ENCODE data around the gene ARL3. TPM values are rescaled to one million over a fixed set of nuclear protein-coding genes. Genes with fewer than 3 reads are reported as not detected.

ARL3 gene
- total and polyA plus RNA-seq, 4 experiments from 2014 or later, result 3.7 to 7.3 (median 4.9) TPM

- no peak for DNase-seq
- Histone ChIP-seq H3K9me3 (ENCODE audit: control insufficient read depth in 1 of 2, low read length in 2 of 2) (no peaks in the 10 kb centered on the region), H3K36me3 (ENCODE audit: insufficient read depth, low read length) (peaks cover 29% of the 10 kb centered on the region), H3K4me1 (ENCODE audit: insufficient read depth, low read length) (peaks cover 45% of the 10 kb centered on the region), H3K27me3 (ENCODE audit: insufficient read depth, low read length) (no peaks in the 10 kb centered on the region), H3K27ac (ENCODE audit: low read depth, low read length) (peak overlapping the region; percentile 37), H3K4me3 (ENCODE audit: low read length in 2 of 2) (no peak overlapping the region)
- Mint-ChIP-seq H3K4me1 (peaks cover 24 to 55% (median 33%) of the 10 kb centered on the region in 4 donors), H3K36me3 (peaks cover 17 to 36% of the 10 kb centered on the region in 2 donors), H3K4me3 (peak overlapping the region in 1 of 8 donors; percentile 39), H3K27ac (peak overlapping the region in 6 of 7 donors; percentile 17 to 87 (median 72)), H3K27me3 (no peaks in the 10 kb centered on the region), H3K9me3 (no peaks in the 10 kb centered on the region)
- CTCF ChIA-PET (ENCODE audit: partially characterized antibody), result interaction anchor here (1.2 to 6.3 kb wide), 5 partner anchors 10 to 17 kb away, joined by 3 to 40 read pairs (median 6); partner anchors contain the start of gene TRIM8
- POLR2A ChIA-PET (ENCODE audit: partially characterized antibody), result interaction anchor here (0.7 to 21.9 kb wide), 6 partner anchors 9 to 85 kb away, joined by 3 to 431 read pairs (median 6); partner anchors contain the start of genes ARL3, SFXN2, TRIM8 and WBP1L
- intact Hi-C loops (cut with micrococcal nuclease), result no loop called here
Observed at GRCh38 chr10:102658802-102659201, 55.4 kb downstream of the ARL3 start.

- Mint-ChIP-seq H3K27me3 (no peaks in the 10 kb centered on the region), H3K4me3 (peak overlapping the region in 3 of 8 donors; percentile 39 to 58 (median 51)), H3K27ac (peak overlapping the region; percentile 48 to 89 (median 79)), H3K4me1 (peaks cover 26 to 61% (median 38%) of the 10 kb centered on the region in 4 donors), H3K9me3 (no peaks in the 10 kb centered on the region), H3K36me3 (peaks cover 20 to 43% of the 10 kb centered on the region in 2 donors)
- Histone ChIP-seq H3K27ac (ENCODE audit: low read depth, low read length) (peak overlapping the region; percentile 37), H3K4me3 (ENCODE audit: low read length in 2 of 2) (no peak overlapping the region), H3K36me3 (ENCODE audit: insufficient read depth, low read length) (peaks cover 35% of the 10 kb centered on the region), H3K9me3 (ENCODE audit: control insufficient read depth in 1 of 2, low read length in 2 of 2) (no peaks in the 10 kb centered on the region), H3K4me1 (ENCODE audit: insufficient read depth, low read length) (peaks cover 46% of the 10 kb centered on the region), H3K27me3 (ENCODE audit: insufficient read depth, low read length) (no peaks in the 10 kb centered on the region)
- POLR2A ChIA-PET (ENCODE audit: partially characterized antibody), result interaction anchor here (0.7 to 21.9 kb wide), 6 partner anchors 9 to 86 kb away, joined by 3 to 431 read pairs (median 6); partner anchors contain the start of genes ARL3, SFXN2, TRIM8 and WBP1L
- DNase-seq, result no peak
- CTCF ChIA-PET (ENCODE audit: partially characterized antibody), result interaction anchor here (1.2 to 6.3 kb wide), 5 partner anchors 11 to 18 kb away, joined by 3 to 40 read pairs (median 6); partner anchors contain the start of gene TRIM8
- intact Hi-C loops (cut with micrococcal nuclease), result no loop called here
Observed at GRCh38 chr10:102657984-102658724, 56.0 kb downstream of the ARL3 start.

GRCh38 chr10:102657451-102657850, 56.7 kb downstream of the ARL3 start:
- ChIA-PET POLR2A (ENCODE audit: partially characterized antibody) (interaction anchor here (1.0 to 21.9 kb wide), 3 partner anchors 11 to 16 kb away, joined by 3 to 431 read pairs (median 206); partner anchors contain the start of gene TRIM8), CTCF (ENCODE audit: partially characterized antibody) (interaction anchor here (1.1 to 6.3 kb wide), 2 partner anchors 12 to 20 kb away, joined by 3 to 40 read pairs; partner anchors contain the start of gene TRIM8)
- peaks cover 23 to 50% of the 10 kb centered on the region in 2 donors for H3K36me3 Mint-ChIP-seq
- Histone ChIP-seq H3K27me3 (ENCODE audit: insufficient read depth, low read length) (no peaks in the 10 kb centered on the region), H3K4me3 (ENCODE audit: low read length in 2 of 2) (no peak overlapping the region), H3K36me3 (ENCODE audit: insufficient read depth, low read length) (peaks cover 41% of the 10 kb centered on the region), H3K4me1 (ENCODE audit: insufficient read depth, low read length) (peaks cover 52% of the 10 kb centered on the region), H3K27ac (ENCODE audit: low read depth, low read length) (no peak overlapping the region), H3K9me3 (ENCODE audit: control insufficient read depth in 1 of 2, low read length in 2 of 2) (no peaks in the 10 kb centered on the region)
- peaks cover 29 to 68% (median 44%) of the 10 kb centered on the region in 4 donors for H3K4me1 Mint-ChIP-seq
- H3K9me3 Mint-ChIP-seq, result no peaks in the 10 kb centered on the region
- no peak overlapping the region for H3K4me3 Mint-ChIP-seq
- no peak for DNase-seq
- peak overlapping the region; percentile 16 to 89 (median 52) for H3K27ac Mint-ChIP-seq
- intact Hi-C loops (cut with micrococcal nuclease), result no loop called here
- no peaks in the 10 kb centered on the region for H3K27me3 Mint-ChIP-seq

- intact Hi-C loops (cut with micrococcal nuclease), result no loop called here
- Histone ChIP-seq H3K36me3 (ENCODE audit: insufficient read depth, low read length) (peaks cover 42% of the 10 kb centered on the region), H3K4me3 (ENCODE audit: low read length in 2 of 2) (no peak overlapping the region), H3K9me3 (ENCODE audit: control insufficient read depth in 1 of 2, low read length in 2 of 2) (no peaks in the 10 kb centered on the region), H3K27me3 (ENCODE audit: insufficient read depth, low read length) (no peaks in the 10 kb centered on the region), H3K27ac (ENCODE audit: low read depth, low read length) (no peak overlapping the region), H3K4me1 (ENCODE audit: insufficient read depth, low read length) (peaks cover 57% of the 10 kb centered on the region)
- H3K4me1 Mint-ChIP-seq, result peaks cover 35 to 74% (median 49%) of the 10 kb centered on the region in 4 donors
- H3K4me3 Mint-ChIP-seq, result no peak overlapping the region
- no peaks in the 10 kb centered on the region for H3K27me3 Mint-ChIP-seq
- DNase-seq, result no peak
- H3K36me3 Mint-ChIP-seq, result peaks cover 23 to 54% of the 10 kb centered on the region in 2 donors
- ChIA-PET CTCF (ENCODE audit: partially characterized antibody) (interaction anchor here (0.9 to 6.3 kb wide), 3 partner anchors 12 to 20 kb away, joined by 3 to 40 read pairs (median 3); partner anchors contain the start of gene TRIM8), POLR2A (ENCODE audit: partially characterized antibody) (interaction anchor here (0.9 to 21.9 kb wide), 4 partner anchors 11 to 87 kb away, joined by 3 to 431 read pairs (median 104); partner anchors contain the start of genes TRIM8 and WBP1L)
- no peaks in the 10 kb centered on the region for H3K9me3 Mint-ChIP-seq
- peak overlapping the region in 1 of 7 donors; percentile 77 for H3K27ac Mint-ChIP-seq
Observed at GRCh38 chr10:102656791-102657371, 57.3 kb downstream of the ARL3 start.

- ChIA-PET CTCF (ENCODE audit: partially characterized antibody) (interaction anchor here (0.9 kb wide), 1 partner anchor 14 kb away, joined by 3 read pairs; no protein-coding TSS in a partner anchor), POLR2A (ENCODE audit: partially characterized antibody) (interaction anchor here (0.9 to 21.9 kb wide), 3 partner anchors 10 to 87 kb away, joined by 3 to 431 read pairs (median 206); partner anchors contain the start of genes TRIM8 and WBP1L)
- Histone ChIP-seq H3K27me3 (ENCODE audit: insufficient read depth, low read length) (no peaks in the 10 kb centered on the region), H3K4me3 (ENCODE audit: low read length in 2 of 2) (no peak overlapping the region), H3K36me3 (ENCODE audit: insufficient read depth, low read length) (peaks cover 42% of the 10 kb centered on the region), H3K4me1 (ENCODE audit: insufficient read depth, low read length) (peaks cover 57% of the 10 kb centered on the region), H3K9me3 (ENCODE audit: control insufficient read depth in 1 of 2, low read length in 2 of 2) (no peaks in the 10 kb centered on the region), H3K27ac (ENCODE audit: low read depth, low read length) (no peak overlapping the region)
- H3K27me3 Mint-ChIP-seq, result no peaks in the 10 kb centered on the region
- peaks cover 32 to 74% (median 47%) of the 10 kb centered on the region in 4 donors for H3K4me1 Mint-ChIP-seq
- no peak for DNase-seq
- H3K27ac Mint-ChIP-seq, result peak overlapping the region in 3 of 7 donors; percentile 30 to 68 (median 35)
- H3K9me3 Mint-ChIP-seq, result no peaks in the 10 kb centered on the region
- H3K36me3 Mint-ChIP-seq, result peaks cover 23 to 56% of the 10 kb centered on the region in 2 donors
- intact Hi-C loops (cut with micrococcal nuclease), result no loop called here
- no peak overlapping the region for H3K4me3 Mint-ChIP-seq
Observed at GRCh38 chr10:102656026-102656425, 58.2 kb downstream of the ARL3 start.

GRCh38 chr10:102654969-102655368, 59.2 kb downstream of the ARL3 start:
- no peak for DNase-seq
- peaks cover 57% of the 10 kb centered on the region for H3K4me1 ChIP-seq (ENCODE audit: insufficient read depth, low read length)
- POLR2A ChIA-PET (ENCODE audit: partially characterized antibody), result interaction anchor here (0.6 to 21.9 kb wide), 4 partner anchors 9 to 19 kb away, joined by 3 to 431 read pairs (median 105); partner anchors contain the start of gene TRIM8

More at GRCh38 chr10:102654969-102655368, 59.2 kb downstream of the ARL3 start:
- no peaks in the 10 kb centered on the region for H3K9me3 ChIP-seq (ENCODE audit: control insufficient read depth in 1 of 2, low read length in 2 of 2)
- H3K4me3 Mint-ChIP-seq, result no peak overlapping the region
- peaks cover 33 to 74% (median 47%) of the 10 kb centered on the region in 4 donors for H3K4me1 Mint-ChIP-seq
- H3K4me3 ChIP-seq (ENCODE audit: low read length in 2 of 2), result no peak overlapping the region
- H3K36me3 ChIP-seq (ENCODE audit: insufficient read depth, low read length), result peaks cover 42% of the 10 kb centered on the region
- H3K36me3 Mint-ChIP-seq, result peaks cover 23 to 57% of the 10 kb centered on the region in 2 donors
- no peaks in the 10 kb centered on the region for H3K27me3 Mint-ChIP-seq
- no peak overlapping the region for H3K27ac ChIP-seq (ENCODE audit: low read depth, low read length)
- CTCF ChIA-PET (ENCODE audit: partially characterized antibody), result interaction anchor here (1.1 kb wide), 1 partner anchor 10 kb away, joined by 3 read pairs; the partner anchor contains the start of gene TRIM8
- H3K9me3 Mint-ChIP-seq, result no peaks in the 10 kb centered on the region
- no peaks in the 10 kb centered on the region for H3K27me3 ChIP-seq (ENCODE audit: insufficient read depth, low read length)
- H3K27ac Mint-ChIP-seq, result peak overlapping the region in 1 of 7 donors; percentile 35
- intact Hi-C loops (cut with micrococcal nuclease), result no loop called here

Measured in CD4-positive, alpha-beta memory T cell (primary cell).